GM18909 (cell line): Measurements from ENCODE around the gene ZSCAN30.
A peak's percentile ranks its signal among the peaks of the same experiment; 100 is the strongest.

Experiments used
- ATAC-seq: cut with Tn5 transposase; IDR thresholded peaks from one replicate; pipeline ENCODE4 v1.9.1; 2021; ENCODE audit warnings: mild to moderate bottlenecking; ENCODE audit not compliant: unreplicated experiment, poor library complexity

ZSCAN30 gene

GRCh38 chr18:35290094-35290735, at the start of gene ZSCAN30:
ZSCAN30 (minus strand) TSS chr18:35290229; CDS start chr18:35264352, 25,877 bp downstream.
- peak; percentile 94 for ATAC-seq

GRCh38 chr18:35337286-35337685, 47.3 kb upstream of the ZSCAN30 start:
- ATAC-seq = no peak

GRCh38 chr18:35335866-35336265, 45.8 kb upstream of the ZSCAN30 start:
- no peak for ATAC-seq

- no peak for ATAC-seq
These were observed 44.8 kb upstream of the ZSCAN30 start for GRCh38 chr18:35334821-35335220.

GRCh38 chr18:35334212-35334611, 44.2 kb upstream of the ZSCAN30 start:
- ATAC-seq = no peak

- no peak for ATAC-seq
These were observed 41.5 kb upstream of the ZSCAN30 start for GRCh38 chr18:35331367-35332087.

- ATAC-seq = no peak
These were observed 38.8 kb upstream of the ZSCAN30 start for GRCh38 chr18:35328868-35329267.

GRCh38 chr18:35326695-35327387, 36.8 kb upstream of the ZSCAN30 start:
- ATAC-seq = no peak

- ATAC-seq = no peak
These were observed 35.1 kb upstream of the ZSCAN30 start for GRCh38 chr18:35324926-35325655.

GRCh38 chr18:35322486-35323458, 32.7 kb upstream of the ZSCAN30 start:
- no peak for ATAC-seq

- ATAC-seq = no peak
These were observed 21.5 kb upstream of the ZSCAN30 start for GRCh38 chr18:35311496-35311895.

- ATAC-seq = no peak
These were observed 16.7 kb upstream of the ZSCAN30 start for GRCh38 chr18:35306588-35307250.

GRCh38 chr18:35303610-35304009, 13.6 kb upstream of the ZSCAN30 start:
- no peak for ATAC-seq

GRCh38 chr18:35296060-35296459, 6.0 kb upstream of the ZSCAN30 start:
- ATAC-seq = no peak

GRCh38 chr18:35291166-35291565, 1.1 kb upstream of the ZSCAN30 start:
- ATAC-seq = no peak

GRCh38 chr18:35289727-35290093, 319 bp downstream of the ZSCAN30 start:
- peak; percentile 29 for ATAC-seq

GRCh38 chr18:35289293-35289692, 736 bp downstream of the ZSCAN30 start:
- peak; percentile 1 for ATAC-seq

- no peak for ATAC-seq
These were observed 5.2 kb downstream of the ZSCAN30 start for GRCh38 chr18:35284841-35285240.
